ENCODE results near the gene ARHGEF7.
"Not testable (repeated sequence)": the region's sequence is repeated elsewhere in the genome, so short reads cannot be mapped to it uniquely, and the experiment has no call there.

ARHGEF7 gene, protein sequence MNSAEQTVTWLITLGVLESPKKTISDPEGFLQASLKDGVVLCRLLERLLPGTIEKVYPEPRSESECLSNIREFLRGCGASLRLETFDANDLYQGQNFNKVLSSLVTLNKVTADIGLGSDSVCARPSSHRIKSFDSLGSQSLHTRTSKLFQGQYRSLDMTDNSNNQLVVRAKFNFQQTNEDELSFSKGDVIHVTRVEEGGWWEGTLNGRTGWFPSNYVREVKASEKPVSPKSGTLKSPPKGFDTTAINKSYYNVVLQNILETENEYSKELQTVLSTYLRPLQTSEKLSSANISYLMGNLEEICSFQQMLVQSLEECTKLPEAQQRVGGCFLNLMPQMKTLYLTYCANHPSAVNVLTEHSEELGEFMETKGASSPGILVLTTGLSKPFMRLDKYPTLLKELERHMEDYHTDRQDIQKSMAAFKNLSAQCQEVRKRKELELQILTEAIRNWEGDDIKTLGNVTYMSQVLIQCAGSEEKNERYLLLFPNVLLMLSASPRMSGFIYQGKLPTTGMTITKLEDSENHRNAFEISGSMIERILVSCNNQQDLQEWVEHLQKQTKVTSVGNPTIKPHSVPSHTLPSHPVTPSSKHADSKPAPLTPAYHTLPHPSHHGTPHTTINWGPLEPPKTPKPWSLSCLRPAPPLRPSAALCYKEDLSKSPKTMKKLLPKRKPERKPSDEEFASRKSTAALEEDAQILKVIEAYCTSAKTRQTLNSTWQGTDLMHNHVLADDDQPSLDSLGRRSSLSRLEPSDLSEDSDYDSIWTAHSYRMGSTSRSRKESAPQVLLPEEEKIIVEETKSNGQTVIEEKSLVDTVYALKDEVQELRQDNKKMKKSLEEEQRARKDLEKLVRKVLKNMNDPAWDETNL

DNA sequence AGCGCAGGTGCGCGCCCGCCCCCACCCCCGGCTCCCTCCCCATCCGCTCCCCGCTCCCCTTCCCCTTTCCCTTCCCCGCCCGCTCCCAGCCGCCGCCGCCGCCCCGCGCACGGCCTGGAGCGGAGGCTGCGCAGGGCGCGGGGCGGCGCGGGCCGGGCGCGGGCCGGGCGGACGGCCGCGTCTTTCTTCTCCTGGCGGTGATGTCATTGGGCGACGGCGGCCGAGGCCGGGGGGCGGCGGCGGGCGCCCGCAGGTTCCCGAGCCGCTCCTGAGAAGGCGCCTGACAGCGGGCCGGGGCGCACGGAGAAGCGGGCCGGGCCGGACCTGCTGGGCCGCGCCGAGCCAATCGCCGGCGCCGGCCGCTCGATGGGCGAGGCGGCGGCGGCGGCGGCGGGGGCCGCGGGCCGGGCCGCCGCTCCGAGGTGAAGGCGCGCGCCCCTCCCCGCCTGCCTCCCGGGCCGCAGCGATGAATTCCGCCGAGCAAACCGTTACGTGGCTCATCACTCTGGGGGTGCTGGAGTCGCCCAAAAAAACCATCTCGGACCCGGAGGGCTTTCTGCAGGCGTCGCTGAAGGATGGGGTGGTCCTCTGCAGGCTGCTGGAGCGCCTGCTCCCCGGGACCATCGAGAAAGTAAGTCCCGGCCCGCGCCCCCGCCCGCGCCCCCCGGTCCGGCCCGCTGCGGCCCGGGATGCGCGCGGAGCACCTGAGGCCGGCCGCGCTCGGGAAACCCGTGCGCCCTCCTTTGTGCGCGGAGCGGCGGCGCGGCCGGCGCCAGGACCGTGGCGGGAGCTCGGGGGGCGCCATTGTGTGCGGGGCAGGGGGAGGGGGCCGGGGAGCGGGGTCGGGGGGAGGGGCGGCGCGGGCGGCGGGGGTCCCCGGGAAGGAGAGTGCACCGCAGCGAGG lies at the start of gene ARHGEF7:
ARHGEF7 (plus strand) TSS at position 250 of the 904 bp plus-strand sequence; CDS start at position 467, 217 bp downstream.
- no peak for DNase-seq (ENCODE audit: low read depth)

DNA sequence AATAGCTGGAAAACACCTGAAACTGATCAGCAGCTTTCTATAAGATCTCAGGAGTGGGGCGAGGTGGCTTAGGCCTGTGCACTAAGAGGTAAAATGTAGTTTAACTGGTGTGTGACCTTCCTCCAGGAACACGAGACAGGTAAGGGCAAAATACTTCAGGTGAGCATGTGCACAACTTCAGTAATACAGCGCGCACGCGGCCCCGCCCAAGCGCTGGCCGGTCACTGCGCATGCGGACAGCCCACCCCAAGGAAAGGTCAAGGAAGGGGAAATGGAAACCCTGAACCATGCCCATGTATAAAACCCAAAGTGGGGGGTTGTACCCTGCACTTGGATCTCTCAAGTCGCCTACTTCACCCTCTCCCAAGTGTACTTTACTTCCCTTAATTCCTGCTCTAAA lies 49.4 kb upstream of the ARHGEF7 start:
- no peak for DNase-seq (ENCODE audit: low read depth)

DNA sequence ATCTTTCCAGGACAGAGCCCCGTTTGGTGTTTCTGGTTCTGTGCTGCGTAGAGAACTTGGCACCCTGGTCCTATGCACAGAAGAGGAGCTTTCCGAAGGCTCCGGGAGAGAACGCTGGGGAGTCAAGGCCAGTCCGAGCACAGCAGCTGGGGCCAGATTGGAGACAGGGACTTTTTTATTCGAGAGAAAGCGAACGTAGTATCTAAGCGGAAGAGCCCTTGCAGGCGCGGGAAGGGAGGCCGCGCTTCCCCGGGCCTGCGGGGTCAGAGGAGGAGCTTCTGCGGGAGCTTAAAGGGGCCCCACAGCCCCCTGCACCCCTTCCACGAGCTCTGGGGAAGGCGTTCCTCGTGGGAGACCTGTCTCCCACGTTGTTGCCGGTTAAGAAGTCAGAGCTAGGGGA lies 48.6 kb upstream of the ARHGEF7 start:
- no peak for DNase-seq (ENCODE audit: low read depth)

DNA sequence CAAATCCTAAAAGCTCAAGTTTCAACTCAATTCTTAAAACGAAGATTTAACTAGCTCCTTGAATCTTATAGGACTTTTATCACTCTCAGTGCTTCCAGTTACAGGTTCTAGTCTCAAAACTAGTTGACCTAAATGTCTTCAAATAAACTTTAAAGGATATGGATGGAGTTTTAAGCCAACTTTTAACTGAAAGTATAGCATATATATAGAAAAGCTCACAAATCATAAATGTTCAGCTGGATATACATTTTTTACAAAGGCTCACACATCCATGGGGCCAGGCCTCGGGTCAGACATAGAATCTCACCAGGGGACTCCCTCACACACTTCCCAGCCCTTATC lies 47.1 kb upstream of the ARHGEF7 start:
- no peak for DNase-seq (ENCODE audit: low read depth)

DNA sequence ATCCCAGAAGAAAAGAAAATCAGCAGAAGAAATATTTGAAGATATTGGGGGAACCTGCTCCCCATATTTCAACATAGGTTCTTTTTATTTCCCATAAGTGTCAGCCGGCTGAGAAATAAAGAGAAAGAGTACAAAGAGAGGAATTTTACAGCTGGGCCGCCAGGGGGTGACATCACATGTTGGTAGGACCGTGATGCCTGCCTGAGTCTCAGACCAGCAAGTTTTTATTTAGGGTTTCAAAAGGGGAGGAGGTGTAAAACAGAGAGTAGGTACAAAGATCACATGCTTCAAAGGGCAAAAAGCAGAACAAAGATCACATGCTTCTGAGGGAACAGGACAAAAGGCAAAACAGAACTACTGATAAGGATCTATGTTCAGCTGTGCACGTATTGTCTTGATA lies 44.0 kb upstream of the ARHGEF7 start:
- DNase-seq (ENCODE audit: low read depth), result not testable (repeated sequence)

DNA sequence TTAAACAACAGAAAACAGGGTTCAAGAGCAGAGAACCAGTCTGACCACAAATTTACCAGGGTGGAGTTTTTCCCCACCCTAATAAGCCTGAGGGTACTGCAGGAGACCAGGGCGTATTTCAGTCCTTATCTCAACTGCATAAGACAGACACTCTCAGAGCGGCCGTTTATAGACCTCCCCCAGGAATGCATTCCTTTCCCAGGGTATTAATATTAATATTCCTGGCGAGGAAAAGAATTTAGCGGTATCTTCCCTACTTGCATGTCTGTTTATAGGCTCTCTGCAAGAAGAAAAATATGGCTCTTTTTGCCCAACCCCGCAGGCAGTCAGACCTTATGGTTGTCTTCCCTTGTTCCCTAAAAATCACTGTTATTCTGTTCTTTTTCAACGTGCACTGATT lies 43.6 kb upstream of the ARHGEF7 start:
- not testable (repeated sequence) for DNase-seq (ENCODE audit: low read depth)

DNA sequence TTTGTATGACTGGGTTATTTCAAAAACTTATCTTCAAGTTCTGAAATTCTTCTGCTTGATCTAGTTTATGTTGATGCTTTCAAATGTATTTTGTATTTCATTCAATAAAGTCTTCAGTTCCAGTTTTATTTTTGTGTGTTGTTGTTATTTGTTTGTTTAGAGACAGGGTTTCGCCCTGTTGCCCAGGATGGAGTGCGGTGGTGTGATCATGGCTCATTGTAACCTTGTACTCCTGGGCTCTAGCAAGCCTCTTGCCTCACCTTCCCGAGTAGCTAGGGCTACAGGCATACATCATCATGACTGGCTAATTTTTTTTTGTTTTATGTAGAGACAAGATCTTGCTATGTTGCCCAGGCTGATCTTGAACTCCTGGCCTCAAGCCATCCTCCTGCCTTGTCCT lies 40.3 kb upstream of the ARHGEF7 start:
- no peak for DNase-seq (ENCODE audit: low read depth)

DNA sequence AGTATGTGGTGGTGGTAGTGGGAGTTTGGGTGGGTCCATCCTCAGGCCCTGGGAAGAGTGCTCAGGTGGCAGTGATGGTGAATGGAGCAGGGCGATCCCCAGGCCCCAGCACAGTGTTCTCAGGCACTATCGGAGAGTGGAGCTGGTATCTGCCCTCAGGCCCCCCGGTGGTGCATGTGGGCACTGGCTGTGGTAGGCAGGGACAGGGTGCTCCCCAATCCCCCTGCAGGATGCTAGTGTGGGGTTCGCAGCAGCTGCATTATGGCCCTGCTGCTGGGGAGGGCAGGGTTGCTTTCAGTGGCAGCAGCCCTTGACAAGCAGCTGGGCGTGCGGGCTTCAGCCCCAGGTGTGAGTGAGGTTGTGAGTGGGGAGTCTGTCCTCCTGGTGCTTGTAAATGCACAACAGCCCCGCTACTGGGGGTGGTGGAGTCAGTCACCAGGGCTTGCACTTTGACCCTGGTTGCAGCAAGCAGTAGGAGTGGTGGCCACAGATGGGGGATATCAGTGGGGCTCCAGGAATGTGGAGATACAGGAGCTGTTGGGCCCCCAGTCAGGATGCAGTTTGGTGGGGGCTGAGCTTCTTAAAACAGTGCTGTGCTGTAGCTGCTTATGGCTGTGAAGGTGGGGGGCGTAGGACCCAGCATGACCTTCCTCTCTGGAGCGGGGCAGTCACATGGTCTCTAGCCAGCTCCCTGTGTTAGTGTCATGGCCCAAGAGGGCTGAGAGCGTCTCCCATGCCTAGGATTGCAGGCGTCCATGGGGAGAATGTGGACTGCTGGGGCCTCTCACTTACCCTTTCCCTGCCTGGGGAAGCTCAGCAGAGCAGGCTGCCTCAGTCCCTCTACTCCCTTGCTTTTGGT lies 38.7 kb upstream of the ARHGEF7 start:
- no peak for DNase-seq (ENCODE audit: low read depth)

DNA sequence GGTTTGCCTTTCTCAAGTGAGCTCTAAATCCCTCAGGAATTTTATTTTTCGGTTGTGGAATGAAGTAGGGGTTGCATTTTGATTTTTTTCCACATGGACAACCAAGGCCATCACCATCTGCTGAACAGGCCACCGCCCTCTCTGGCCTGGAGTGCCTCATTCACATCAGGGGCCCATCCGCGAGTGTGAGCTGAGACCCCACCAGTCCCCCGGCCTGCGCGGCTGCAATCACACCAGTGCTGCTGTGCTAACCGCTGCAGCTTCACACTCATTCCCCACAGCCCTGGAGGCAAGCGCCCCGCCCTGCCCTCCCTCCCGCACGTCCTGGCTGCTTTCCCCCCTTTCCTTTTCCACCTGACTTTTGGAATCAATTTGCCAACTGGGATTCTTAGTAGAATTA lies 35.7 kb upstream of the ARHGEF7 start:
- DNase-seq (ENCODE audit: low read depth), result no peak

DNA sequence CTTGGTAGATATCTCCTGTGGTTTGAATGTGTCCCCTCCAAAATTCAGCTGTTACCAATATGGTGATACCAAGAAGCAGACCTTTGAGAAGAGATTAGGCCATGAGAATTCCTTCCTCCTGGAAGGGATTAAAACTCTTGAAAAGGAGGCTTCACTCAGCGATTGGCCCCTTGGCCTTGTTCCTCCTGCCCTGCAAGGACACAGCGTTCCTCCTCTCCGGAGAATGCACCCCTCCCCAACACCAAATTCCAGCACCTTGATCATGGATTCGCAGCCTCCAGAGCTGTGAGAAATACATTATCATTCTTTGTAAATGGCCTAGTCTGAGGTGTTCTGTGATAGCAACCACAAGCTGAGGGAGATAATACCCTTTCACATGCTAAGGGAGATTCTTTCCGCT lies 34.5 kb upstream of the ARHGEF7 start:
- DNase-seq (ENCODE audit: low read depth), result no peak

DNA sequence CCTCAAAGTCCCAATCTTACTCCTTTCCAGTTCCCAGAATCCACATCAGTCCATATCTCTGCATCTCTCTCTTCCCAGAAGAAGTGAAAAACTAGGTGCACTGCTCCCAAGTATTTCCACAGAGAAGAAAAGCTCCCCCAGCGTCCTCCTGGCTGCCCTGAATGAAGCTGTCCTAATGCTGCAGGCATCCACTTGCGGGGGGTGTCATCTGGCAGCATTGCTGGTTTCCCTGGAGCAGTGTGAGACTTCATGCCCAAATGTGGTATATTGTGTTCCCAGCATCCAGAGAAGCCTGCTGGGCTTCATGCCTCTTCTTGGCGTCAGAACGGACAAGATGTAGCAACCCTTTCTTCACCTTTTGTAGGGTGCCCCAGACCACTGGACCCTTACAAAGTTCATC lies 32.9 kb upstream of the ARHGEF7 start:
- DNase-seq (ENCODE audit: low read depth), result no peak

DNA sequence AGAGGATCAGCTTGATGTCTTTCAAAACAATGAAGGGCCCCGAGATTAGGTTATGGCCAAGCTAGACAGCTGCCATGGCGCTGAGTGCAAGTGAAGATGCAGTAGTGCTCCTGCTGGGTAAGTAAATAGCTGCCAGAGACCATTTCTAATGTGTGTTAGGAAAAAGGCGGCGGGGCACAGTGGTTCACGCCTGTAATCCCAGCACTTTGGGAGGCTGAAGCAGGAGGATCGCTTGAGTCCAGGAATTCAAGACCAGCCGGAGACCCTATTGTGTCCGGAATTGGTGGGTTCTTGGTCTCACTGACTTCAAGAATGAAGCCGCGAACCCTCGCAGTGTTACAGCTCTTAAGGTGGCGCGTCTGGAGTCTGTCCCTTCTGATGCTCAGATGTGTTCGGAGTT lies 32.3 kb upstream of the ARHGEF7 start:
- DNase-seq (ENCODE audit: low read depth), result not testable (repeated sequence)

DNA sequence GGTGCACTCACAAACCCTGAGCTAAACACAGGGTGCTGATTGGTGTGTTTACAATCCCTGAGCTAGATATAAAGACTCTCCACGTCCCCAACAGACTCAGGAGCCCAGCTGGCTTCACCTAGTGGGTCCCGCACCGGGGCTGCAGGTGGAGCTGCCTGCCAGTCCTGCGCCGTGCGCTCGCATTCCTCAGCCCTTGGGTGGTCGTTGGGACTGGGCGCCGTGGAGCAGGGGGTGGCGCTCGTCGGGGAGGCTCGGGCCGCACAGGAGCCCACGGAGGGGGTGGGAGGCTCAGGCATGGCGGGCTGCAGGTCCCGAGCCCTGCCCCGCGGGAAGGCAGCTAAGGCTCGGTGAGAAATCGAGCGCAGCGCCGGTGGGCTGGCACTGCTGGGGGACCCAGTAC lies 31.4 kb upstream of the ARHGEF7 start:
- DNase-seq (ENCODE audit: low read depth), result not testable (repeated sequence)

DNA sequence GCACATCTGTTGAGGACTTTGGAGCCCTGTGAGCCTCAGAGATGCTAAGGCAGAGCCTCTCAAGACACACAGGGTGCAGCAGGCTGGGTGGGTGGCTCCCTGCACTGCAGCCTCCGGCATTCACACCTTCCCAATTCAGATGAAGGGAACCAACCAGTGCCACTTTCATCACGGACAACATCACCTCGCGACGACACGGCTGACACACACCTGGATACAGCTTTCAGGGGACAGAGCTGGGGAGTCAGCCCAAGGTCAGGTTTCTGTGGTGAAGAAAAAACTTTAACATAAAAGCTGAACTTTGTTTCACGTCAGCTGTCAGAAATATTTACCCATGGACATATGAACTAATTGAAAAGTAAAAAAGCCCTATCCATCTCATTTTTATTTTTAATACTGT lies 24.9 kb upstream of the ARHGEF7 start:
- no peak for DNase-seq (ENCODE audit: low read depth)

DNA sequence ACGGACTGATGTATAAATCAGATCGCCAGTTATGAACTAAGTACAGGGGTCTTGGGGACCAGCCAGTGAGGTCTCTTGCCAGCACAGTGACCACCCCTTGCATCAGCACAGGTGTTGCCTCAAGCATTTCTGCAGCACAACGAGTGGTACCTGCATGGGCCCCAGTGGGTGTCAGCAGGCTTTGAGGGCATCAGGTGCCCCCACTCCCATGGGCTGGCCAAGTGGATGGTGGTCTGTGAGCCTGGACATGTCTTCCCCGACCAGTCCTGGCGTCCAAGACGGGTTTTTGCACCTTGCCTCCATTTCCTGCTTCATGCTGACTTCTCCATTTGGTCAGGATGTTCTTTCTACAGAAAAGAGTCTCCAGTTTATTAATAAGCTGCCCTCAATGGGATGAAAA lies 22.4 kb upstream of the ARHGEF7 start:
- DNase-seq (ENCODE audit: low read depth), result no peak

DNA sequence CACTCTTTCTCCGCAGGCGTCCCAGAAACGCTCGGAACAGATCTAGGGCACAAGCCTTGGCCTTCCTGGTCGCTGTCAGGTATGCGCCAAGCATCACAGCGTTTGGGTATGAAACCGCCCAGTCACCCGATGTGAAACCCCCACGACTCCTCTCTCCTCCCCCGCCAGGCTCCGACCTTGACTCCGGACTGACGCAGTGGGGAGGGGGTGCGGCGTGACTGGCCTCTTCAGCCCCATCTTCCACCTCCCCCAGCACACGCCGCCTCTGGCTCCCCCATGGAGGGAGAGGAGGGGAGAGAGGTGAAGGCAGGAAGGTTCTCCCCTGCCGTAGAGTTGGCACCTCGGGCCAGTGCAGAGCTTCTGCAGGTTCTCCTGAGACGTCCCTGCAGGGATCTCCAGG lies 22.0 kb upstream of the ARHGEF7 start:
- DNase-seq (ENCODE audit: low read depth), result no peak

DNA sequence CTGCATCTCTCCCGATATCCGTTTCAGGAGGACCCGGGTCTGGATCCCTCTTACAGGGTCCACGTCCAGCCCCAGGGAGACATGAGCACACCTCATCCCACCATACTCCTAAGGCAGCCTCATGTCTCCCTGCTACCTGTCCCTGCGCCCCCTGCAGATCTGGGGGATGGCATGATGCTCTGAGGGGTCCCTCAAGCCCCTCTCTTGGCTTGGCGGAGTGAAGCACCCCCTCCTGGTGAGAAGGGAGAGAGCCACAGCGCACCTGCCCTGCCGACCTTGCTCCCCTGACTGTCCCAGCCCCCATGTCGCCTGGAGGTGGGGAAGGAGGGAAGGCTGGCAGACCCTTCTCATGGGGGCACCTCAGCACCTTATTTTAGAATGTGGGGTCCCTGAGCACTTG lies 21.5 kb upstream of the ARHGEF7 start:
- DNase-seq (ENCODE audit: low read depth), result no peak

DNA sequence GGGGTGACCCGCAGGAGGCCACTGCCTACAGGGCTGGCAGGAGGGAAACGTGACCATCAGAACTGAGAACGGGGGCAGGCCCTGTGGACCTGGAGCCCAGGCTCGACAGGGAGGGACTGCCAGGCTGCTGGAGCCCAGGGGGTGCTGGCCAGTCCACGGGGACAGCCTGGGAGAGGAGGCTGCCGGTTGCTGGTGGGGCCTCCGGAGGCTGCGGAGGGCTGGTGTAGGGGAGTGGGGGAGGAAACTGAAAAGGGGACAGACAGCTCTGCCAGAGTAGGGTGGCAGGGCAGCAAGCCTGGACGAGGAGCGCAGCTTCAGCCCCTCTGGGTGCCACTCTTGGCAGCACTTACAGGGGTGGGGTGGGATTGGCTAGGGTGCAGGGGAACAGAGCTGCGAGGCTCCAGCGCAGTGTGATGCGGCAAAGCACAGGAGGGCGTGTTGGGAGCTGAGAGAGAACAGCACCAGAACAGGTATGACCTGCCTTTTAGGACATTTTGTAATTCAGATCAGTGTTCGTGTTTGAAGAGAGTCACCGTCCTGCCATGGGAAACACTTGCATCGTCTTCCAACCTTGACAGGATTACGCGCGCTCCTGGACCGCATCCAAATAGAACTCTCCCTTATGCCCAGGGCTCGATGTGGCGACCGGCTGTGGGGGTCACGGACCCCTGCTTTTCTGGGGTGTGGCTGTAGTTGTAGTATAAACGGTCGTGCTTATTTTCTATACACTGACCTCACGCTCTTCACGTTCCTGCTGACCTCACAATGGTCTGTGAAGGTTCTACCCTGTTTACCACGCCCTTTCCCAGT lies 19.9 kb upstream of the ARHGEF7 start:
- no peak for DNase-seq (ENCODE audit: low read depth)

DNA sequence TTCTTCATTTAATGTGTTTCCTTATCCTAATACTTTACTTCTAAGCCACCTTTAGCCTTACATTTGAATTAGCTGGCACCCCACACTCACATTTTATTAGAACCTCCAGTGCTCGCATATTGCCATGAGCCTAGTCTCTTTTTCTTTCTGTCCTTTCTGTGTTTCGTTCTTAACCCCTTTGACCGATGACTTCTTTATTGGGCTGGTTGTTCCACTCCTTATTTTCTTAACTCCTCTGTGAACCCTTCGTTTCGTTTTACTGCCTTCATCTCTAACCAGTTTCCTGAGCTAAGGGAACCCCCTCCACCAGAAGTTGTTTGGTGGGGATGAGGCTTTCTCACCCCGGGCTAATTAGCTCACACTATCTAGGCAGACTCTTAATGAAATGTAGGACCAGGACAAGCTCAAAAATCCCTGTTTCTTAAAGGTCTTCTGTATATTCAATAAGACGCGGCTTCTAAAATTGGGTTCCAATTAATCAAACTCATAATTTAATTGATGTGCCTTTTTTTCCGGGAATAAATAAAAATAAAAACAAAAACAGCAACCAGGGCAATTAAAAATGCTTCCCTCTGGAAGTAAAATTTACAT lies 19.1 kb upstream of the ARHGEF7 start:
- no peak for DNase-seq (ENCODE audit: low read depth)

DNA sequence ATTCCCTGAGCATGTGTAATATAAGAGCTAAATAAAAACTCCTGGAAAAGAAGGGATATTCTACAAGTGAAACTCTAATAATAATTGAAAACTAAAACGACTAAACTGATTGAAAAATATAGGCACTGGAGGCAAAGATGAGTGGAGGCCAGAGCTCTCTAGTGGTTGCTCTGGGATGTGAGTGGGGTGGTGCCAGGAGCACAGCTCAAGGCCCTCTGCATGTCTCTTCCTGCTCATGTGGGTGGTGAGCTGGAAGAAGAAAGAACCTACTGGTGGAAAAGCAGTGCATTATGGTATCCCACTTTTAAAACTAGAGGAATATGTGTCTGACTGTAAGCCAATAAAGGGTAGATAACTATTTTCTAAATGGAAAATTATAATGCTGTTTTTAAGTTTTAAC lies 15.8 kb upstream of the ARHGEF7 start:
- DNase-seq (ENCODE audit: low read depth), result no peak
